Loucy (cell line): ENCODE measurements around the gene NOL9.
A peak's percentile ranks its signal among the peaks of the same experiment; 100 is the strongest.

Source experiments
- H2AFZ ChIP-seq: fragments of 200-600 bp; sonication (generic); 2 replicates; pipeline ENCODE4 v1.6.0; 2016; ENCODE audit warnings: antibody characterized with exemption, mild to moderate bottlenecking, low read length, moderate library complexity
- H3F3A ChIP-seq: fragments of 200-600 bp; 2 replicates; pipeline ENCODE4 v1.6.0; 2016; ENCODE audit warnings: antibody characterized with exemption, low read depth, mild to moderate bottlenecking
- H3K27me3 ChIP-seq: fragments of 200-600 bp; sonication (generic); 2 replicates; pipeline ENCODE4 v1.6.1; 2014; ENCODE audit warnings: low read length, mild to moderate bottlenecking; ENCODE audit not compliant: insufficient read depth, poor library complexity, severe bottlenecking
- H3K36me3 ChIP-seq: fragments of 200-600 bp; sonication (generic); 2 replicates; pipeline ENCODE4 v1.6.1; 2016; ENCODE audit warnings: low read length; ENCODE audit not compliant: insufficient read depth
- H3K4me1 ChIP-seq: fragments of 200-600 bp; sonication (generic); 2 replicates; pipeline ENCODE4 v1.5.1; 2014; ENCODE audit warnings: low read length, mild to moderate bottlenecking; ENCODE audit not compliant: insufficient read depth, poor library complexity, severe bottlenecking
- H3K4me2 ChIP-seq: fragments of 200-600 bp; sonication (generic); 2 replicates; pipeline ENCODE4 v1.6.0; 2014; ENCODE audit warnings: antibody characterized with exemption, low read length, low read depth, mild to moderate bottlenecking; ENCODE audit not compliant: poor library complexity, severe bottlenecking
- H3K4me3 ChIP-seq: fragments of 200-600 bp; sonication (generic); 2 replicates; pipeline ENCODE4 v1.5.1; 2014; ENCODE audit warnings: low read length, mild to moderate bottlenecking, mixed read lengths; ENCODE audit not compliant: poor library complexity, severe bottlenecking
- H3K79me2 ChIP-seq: fragments of 200-600 bp; sonication (generic); 2 replicates; pipeline ENCODE4 v1.6.1; 2014; ENCODE audit warnings: low read length; ENCODE audit not compliant: insufficient read depth
- H3K9ac ChIP-seq: fragments of 200-600 bp; sonication (generic); 2 replicates; pipeline ENCODE4 v1.6.0; 2014; ENCODE audit warnings: mild to moderate bottlenecking, low read depth, low read length, moderate library complexity; ENCODE audit not compliant: poor library complexity, severe bottlenecking
- H3K9me2 ChIP-seq: fragments of 200-600 bp; sonication (generic); replicated peaks from 2 replicates; pipeline ENCODE4 v1.6.1; 2016; ENCODE audit warnings: low read depth, low read length, mixed read lengths
- H3K9me3 ChIP-seq: fragments of 200-600 bp; sonication (generic); 2 replicates; pipeline ENCODE4 v1.6.1; 2014; ENCODE audit warnings: mild to moderate bottlenecking, antibody characterized with exemption, low read length, low read depth; ENCODE audit not compliant: insufficient read depth
- H4K20me1 ChIP-seq: fragments of 200-600 bp; sonication (generic); 2 replicates; pipeline ENCODE4 v1.6.0; 2014; ENCODE audit warnings: antibody characterized with exemption, low read length, mild to moderate bottlenecking; ENCODE audit not compliant: insufficient read depth, poor library complexity, severe bottlenecking
- CTCF ChIP-seq: fragments of 200-600 bp; sonication (generic); conservative IDR thresholded peaks from 2 replicates; pipeline ENCODE4 v1.5.1; 2014; ENCODE audit warnings: mild to moderate bottlenecking, antibody characterized with exemption, low read length
- EZH2phosphoT487 ChIP-seq: fragments of 200-600 bp; IDR thresholded peaks from 2 replicates; pipeline ENCODE4 v1.6.1; 2018; ENCODE audit warnings: antibody characterized with exemption, mild to moderate bottlenecking, moderate library complexity, borderline replicate concordance

The NOL9 gene

DNA sequence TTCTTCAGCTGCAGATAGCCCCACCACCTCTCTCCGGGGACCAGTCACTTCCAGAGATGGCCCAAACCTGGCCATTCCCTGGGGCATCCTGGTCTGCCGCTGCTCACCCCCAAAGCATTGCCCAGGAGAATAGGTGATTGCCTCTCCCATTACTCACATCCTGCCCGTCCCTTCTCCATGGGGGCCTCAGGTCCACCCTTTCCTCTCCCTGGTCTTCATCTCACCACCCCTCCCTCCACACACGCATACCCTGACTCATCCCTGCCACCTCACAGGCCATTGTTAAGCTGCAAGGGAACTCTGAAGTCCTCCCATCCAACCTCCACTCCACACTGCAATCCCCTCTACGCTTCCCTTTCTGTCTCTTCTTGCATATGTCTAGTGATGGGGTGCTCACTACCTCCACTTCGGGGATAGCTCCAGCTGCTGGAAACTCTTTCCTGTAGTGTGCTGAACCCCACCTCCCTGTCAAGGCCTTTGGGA lies 62.8 kb downstream of the NOL9 start, which contains the start of gene PLEKHG5:
Gene PLEKHG5, minus strand, starts transcription at position 188 of the 483 bp plus-strand sequence. CDS start 14,096 bp downstream, outside the sequence.
- no peaks in the 10 kb centered on the region for H3K9me3 ChIP-seq
- no peaks in the 10 kb centered on the region for H3K9me2 ChIP-seq
- H3K4me1 ChIP-seq, result peaks cover 36% of the 10 kb centered on the region
- no peaks in the 10 kb centered on the region for H3K36me3 ChIP-seq
- peak within 1 kb of the TSS; percentile 90 for H2AFZ ChIP-seq
- no peak for TF ChIP-seq EZH2phosphoT487
- TF ChIP-seq CTCF, result no peak
- peak within 1 kb of the TSS; percentile 97 for H3K4me2 ChIP-seq
- 0 out of 2 replicates have a peak, but pooled peaks cover 4% of the 10 kb centered on the region for H3K79me2 ChIP-seq
- H4K20me1 ChIP-seq, result no peaks in the 10 kb centered on the region
- peaks cover 5% of the 10 kb centered on the region; the same call in 1 of the 2 replicates for H3F3A ChIP-seq
- H3K9ac ChIP-seq, result peak within 1 kb of the TSS; percentile 92
- peak within 1 kb of the TSS; percentile 97 for H3K4me3 ChIP-seq
- no peaks in the 10 kb centered on the region for H3K27me3 ChIP-seq

DNA sequence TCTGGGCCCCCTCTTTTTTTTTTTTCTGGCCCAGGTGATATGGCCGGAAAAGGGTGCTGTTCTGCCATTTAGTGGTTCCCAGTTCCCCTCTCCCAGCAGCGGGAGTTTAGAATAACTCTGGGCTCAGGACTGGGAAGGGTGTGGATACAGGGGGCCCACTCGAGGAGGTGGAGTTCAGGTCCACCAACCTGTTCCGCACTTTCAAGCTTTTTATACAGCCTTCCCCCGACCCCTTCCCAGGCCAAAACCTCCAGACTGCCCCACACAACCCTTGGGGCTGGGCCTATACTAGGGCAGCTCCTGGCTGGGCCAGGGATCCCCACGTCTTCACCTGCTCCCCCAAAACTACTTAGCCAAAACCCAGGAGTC lies 63.2 kb downstream of the NOL9 start:
- Histone ChIP-seq H2AFZ (peak overlapping the region; percentile 90), H3K9ac (peak overlapping the region; percentile 92), H3K4me3 (peak overlapping the region; percentile 97), H3K27me3 (no peaks in the 10 kb centered on the region), H4K20me1 (no peaks in the 10 kb centered on the region), H3K9me3 (no peaks in the 10 kb centered on the region), H3K36me3 (no peaks in the 10 kb centered on the region), H3K9me2 (no peaks in the 10 kb centered on the region), H3K79me2 (0 out of 2 replicates have a peak, but pooled peaks cover 4% of the 10 kb centered on the region), H3K4me1 (peaks cover 35% of the 10 kb centered on the region), H3K4me2 (peak overlapping the region; percentile 97), H3F3A (peaks cover 5% of the 10 kb centered on the region; the same call in 1 of the 2 replicates)
- no peak for TF ChIP-seq EZH2phosphoT487
- no peak for TF ChIP-seq CTCF

- Histone ChIP-seq H4K20me1 (no peaks in the 10 kb centered on the region), H3K9me3 (no peaks in the 10 kb centered on the region), H3K4me1 (peaks cover 30% of the 10 kb centered on the region), H3K36me3 (no peaks in the 10 kb centered on the region), H3K4me2 (peak overlapping the region; percentile 97), H3K9me2 (no peaks in the 10 kb centered on the region), H3K79me2 (0 out of 2 replicates have a peak, but pooled peaks cover 4% of the 10 kb centered on the region), H3K4me3 (peak overlapping the region; percentile 97), H3K27me3 (no peaks in the 10 kb centered on the region), H3K9ac (peak overlapping the region; percentile 92), H2AFZ (peak overlapping the region; percentile 90), H3F3A (peaks cover 5% of the 10 kb centered on the region; the same call in 1 of the 2 replicates)
- no peak for TF ChIP-seq EZH2phosphoT487
- TF ChIP-seq CTCF, result peak; percentile 46
Measured at GRCh38 chr1:6490181-6491080, 63.9 kb downstream of the NOL9 start.
